ENCODE measurements around the gene RBMS2. TPM values are rescaled to one million over a fixed set of nuclear protein-coding genes. Genes with fewer than 3 reads are reported as not detected.
"Not testable (repeated sequence)": the region's sequence is repeated elsewhere in the genome, so short reads cannot be mapped to it uniquely, and the experiment has no call there.

RBMS2 gene
- total RNA-seq, 1 donor from 2014 or later, result 63.1 TPM

DNA sequence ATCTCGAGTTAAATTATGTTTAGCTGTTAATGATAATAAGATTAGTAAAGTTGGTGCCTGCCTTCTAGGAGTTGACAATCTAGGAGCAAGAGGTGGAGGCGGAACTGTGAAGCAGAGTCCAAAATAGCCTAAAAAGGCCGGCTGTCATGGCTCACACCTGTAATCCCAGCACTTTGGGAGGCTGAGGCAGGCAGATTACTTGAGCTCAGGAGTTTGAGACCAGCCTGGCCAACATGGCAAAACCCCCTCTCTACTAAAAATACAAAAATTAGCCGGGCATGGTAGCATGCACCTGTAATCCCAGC lies 7.7 kb upstream of the RBMS2 start:
- not testable (repeated sequence) for DNase-seq (ENCODE audit: low spot score)

DNA sequence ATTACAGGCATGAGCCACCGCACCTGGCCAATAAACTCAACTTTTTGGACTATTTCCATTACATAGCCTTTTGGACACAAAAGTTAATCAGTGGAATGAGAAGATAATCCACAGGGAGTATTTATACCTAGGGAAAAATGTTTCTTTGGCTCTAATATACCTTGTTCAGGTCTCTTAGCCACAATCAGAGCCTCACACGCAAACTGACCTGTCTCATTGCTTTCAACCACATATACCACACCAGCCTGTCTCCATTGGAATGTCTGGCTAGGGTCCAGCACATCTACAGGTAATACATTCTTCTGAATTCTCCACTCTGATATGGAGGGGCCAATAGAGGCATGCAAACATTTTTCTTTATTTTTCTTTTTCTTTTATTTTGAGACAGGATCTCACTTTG lies 3.8 kb upstream of the RBMS2 start:
- no peak for DNase-seq (ENCODE audit: low spot score)

DNA sequence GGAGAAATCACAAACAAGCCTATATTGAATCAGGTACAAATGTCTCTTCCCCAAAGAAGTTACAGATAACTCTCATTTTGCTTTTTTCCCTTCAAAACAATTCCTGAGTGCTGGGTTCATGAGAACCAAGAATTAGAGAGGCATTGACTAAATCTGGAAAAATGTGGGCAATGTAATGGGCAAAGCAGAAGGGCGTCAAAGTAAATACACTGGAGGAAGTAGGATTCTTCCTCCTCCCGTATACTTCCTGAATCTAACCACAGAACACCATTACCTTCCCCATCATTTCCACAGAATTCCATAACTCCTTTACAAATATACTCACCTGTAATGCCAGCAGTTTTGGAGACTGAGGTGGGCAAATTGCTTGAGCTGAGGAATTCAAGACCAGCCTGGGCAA lies 3.0 kb upstream of the RBMS2 start:
- no peak for DNase-seq (ENCODE audit: low spot score)

DNA sequence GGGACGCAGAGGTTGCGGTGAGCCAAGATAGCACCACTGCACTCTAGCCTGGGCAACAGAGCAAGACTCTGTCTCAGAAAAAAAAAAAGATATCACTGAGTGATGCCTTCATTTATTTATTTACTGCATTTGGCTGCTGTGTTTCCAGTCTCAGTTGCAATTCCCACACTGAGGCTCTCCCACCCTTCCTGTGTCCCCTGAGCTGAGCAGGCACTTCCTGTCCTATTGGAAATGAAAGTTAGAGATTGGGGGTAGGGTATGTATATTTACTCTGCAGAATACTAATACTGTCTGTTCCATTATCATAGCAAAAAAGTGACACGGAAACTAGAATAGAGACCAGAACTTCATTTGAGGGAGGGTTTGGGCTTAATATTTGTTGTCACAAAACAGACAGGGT lies 1.6 kb upstream of the RBMS2 start:
- DNase-seq (ENCODE audit: low spot score), result no peak

DNA sequence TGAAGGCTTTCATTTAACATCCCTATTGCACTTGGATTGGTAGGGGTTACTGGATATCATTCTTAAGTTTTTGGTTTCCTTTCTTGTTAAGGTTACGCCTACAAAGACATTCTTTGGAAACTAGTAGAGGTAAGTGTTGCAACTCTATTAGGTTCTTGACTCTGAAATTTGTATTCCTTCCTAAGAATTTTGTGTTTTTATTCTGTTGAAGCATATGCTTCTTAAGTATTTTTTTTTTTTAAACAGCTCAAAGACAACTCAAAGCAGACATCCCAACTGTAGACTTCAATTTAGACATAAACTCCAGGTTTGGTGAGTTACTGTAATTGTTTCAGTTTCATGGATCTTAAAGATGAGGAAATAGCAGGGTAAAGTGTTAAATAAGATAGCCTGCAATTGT lies 1.1 kb upstream of the RBMS2 start:
- no peak for DNase-seq (ENCODE audit: low spot score)

DNA sequence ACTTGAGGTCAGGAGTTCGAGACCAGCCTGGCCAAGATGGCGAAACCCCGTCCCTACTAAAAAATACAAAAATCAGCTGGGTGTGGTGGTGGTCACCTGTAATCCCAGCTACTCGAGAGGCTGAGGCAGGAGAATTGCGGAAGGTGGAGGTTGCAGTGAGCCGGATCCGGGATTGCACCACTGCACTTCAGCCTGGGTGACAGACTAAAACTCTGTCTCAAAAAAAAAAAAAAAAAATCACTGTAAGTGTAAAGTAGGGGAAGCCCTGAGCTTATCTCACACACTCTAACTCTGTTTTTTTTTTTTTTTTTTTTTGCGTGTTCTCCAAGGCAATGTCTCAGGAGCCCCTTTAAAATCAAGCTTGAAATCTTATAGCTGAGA lies 421 bp upstream of the RBMS2 start:
- DNase-seq (ENCODE audit: low spot score), result no peak

DNA sequence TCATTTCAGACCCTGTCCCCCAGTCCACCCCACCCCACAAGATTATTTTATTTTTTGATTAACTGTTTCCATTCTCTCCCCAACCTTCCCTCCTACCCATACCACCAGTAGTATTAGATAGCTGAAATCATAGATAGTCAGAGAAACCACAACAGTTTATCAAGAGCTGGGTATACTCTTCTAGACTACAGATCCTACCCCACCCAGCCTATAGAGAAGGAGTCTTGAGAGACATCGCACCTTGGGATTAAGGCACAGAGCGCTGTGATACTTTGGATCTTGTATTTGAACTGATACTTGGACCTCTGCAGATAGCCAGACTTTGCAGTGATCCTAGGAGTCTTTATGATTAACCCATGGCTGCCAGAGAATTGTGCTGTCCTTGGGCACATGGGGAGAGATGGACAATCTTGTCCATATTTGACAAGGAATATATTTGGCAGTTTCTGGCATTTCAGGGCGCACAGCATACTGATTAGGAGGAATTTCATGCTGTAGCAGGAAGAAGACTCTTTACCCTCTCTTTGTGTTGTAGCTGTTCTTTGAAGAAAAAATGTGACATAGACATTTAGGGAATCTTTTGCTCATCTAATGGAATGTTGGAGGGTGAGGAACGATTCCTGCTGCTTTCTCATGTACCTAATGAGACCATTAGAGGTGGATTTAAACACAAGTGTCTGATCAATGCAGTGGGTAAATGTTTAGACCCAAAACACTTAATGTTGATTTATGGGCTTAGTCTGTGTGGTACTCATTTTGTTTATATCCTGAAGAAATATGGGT lies 982 bp downstream of the RBMS2 start:
- no peak for DNase-seq (ENCODE audit: low spot score)

DNA sequence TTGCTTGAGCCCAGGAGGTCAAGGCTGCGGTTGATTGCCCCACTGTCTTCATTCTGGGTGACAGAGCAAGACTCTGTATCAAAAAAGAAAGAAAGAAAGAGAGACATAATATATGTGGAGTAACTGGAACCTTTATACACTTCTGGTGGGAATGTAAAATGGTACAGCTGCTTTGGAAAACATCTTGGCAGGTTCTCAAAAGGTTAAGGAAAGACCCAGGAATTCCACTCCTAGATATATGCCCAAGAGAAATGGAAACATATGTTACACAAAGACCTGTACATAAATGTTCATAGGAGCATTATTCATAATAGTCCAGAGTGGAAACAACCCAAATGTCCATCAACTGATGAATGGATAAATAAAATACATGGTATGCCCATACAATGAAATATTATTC lies 7.2 kb downstream of the RBMS2 start:
- no peak for DNase-seq (ENCODE audit: low spot score)

DNA sequence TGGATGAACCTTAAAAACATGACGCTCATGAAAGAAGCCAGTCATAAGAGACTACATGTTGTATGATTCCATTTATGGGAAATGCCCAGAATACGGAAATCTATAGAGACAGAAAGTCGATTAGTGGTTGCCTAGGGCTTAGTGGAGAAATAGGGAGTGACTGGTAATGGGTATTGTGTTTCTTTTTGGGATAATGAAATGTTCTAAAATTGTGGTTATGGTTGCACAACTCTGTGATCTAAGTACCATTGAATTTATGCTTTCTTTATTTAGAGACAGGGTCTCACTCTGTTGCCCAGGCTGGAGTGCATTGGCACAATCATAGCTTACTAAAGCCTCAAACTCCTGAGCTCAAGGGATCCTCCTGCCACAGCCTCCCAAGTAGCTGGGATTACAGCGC lies 8.0 kb downstream of the RBMS2 start:
- DNase-seq (ENCODE audit: low spot score), result no peak

DNA sequence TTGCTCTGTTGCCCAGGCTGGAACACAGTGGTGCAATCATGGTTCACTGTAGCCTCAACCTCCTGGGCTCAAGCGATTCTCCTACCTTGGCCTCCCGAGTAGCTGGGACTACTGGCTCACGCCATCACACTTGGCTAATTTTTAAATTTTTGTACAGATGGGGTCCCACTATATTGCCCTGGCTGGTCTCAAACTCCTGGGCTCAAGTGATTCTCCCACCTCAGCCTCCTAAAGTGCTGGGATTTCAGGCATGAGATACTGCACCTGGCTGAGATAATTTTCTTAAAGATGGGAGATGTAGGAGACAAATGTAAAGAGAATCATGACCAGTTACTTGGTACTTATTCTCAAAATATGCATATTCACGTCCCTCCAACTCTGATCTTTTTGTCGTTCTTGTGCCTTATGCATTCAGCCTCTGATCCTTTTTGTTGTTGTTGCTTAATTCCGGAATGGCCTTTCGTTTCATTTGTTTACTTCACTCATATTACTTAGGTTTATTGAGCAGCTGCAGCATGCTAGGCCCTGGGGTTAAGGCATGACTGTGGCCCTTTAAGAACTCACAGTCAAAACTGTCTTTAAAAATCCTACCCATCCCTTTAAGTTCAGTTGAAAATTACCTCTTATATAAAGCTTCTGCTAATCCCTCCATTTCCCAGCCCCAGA lies 8.9 kb downstream of the RBMS2 start:
- DNase-seq (ENCODE audit: low spot score), result no peak

DNA sequence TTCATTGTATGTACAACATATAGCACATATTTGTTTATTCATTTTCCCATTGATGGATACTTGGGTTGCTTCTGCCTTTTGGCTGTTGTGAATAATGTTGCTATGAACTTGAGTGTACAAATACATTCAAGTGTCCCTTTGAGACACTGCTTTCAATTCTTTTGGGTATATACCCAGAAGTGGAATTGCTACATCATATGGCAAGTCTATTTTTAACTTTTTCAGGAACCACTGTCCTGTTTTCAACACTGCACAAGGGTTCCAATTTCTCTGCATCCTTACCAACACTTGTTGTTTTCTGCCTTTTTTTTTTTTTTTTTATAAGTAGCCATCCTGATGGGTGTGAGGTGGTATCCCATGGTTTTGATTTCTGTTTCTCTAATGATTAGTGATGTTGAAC lies 15.9 kb downstream of the RBMS2 start:
- no peak for DNase-seq (ENCODE audit: low spot score)

DNA sequence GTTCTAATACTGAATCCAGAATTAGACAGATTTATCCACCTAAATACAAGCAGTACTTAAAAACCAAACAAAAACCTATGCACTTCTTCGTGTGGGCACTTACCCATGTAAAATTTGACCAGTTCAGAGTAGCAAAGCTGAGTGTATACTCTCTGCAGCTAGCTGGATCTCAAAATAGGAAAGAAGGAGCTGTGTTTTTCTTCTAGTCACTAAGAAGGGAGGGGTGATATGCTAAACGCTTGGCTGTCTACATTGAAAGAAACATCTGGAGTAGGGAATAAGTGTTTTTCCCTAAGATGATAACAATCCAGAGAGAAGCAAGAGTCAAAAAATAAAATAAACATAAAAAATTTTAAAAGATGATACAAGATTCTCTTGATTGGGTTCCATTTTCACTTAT lies 20.0 kb downstream of the RBMS2 start:
- DNase-seq (ENCODE audit: low spot score), result no peak

DNA sequence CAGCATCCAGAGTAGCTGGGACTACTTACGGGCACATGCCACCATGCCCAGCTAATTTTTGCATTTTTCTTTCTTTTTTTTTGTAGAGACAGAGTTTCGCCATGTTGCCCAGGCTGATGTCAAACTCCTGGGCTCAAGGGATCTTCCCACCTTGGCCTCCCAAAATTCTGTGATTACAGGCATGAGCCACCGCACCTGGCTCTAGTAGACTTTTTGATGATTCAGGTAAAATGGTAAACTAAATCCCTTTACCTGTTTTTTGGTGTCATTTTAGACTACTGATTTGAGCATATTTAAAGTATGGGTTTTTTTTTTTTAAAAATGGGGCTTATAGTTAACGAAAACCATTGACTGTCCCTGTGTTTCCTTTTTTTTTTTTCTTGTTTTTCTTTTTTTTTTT lies 20.5 kb downstream of the RBMS2 start:
- DNase-seq (ENCODE audit: low spot score), result no peak

DNA sequence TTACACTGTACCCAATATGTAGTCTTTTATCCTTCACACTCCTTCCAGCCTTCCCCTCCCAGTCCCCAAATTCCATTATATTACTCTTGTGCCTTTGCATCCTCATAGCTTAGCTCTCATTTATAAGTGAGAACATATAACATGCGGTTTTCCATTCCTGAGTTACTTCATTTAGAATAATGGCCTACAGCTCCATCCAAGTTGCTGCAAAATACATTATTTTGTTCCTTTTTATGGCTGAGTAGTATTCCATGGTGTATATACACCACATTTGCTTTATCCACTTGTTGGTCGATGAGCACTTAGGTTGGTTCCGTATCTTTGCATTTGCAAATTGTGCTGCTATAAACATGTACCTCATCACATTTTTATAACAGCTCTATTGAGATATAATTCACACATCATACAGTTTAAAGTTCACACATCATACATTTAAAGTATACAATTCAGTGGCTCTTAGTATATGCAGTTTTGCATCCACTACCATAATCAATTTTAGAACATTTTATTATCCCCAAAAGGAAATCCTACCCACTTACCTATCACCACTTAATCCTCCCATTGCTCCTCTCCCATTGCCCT lies 23.5 kb downstream of the RBMS2 start:
- no peak for DNase-seq (ENCODE audit: low spot score)

DNA sequence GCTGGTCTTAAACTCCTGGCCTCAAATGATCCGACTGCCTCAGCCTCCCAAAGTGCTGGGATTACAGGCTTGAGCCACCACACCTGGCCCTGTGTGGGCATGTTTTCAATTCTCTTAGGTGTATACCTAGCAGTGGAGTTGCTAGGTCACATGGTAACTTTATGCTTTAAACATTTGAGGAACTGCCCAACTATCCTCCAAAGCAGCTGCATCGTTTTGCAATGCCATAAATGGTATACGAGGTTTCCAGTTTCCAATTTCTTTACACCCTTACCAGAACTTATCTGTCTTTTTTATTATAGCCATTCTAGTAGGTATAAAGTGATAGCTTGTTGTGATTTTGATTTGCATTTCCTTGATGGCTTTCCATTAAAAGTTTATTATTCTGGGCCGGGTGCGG lies 25.1 kb downstream of the RBMS2 start:
- no peak for DNase-seq (ENCODE audit: low spot score)

DNA sequence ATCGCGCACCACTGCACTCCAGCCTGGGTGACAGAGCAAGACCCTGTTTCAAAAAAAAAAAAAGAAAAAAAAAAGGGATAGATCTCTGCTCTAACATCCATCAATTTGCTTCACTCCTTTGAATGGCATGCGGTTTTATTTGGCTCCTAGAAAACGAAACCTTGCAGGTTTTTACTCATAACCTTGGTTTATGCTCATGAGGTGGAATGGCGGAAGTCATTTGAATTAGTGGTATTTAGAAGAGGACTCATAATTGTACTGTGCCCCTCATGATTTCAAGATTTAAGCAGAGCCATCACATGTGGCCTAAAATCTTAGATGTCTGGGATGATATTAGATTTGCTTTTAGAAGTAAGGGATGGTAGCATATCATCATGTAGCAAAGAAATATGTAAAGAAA lies 29.4 kb downstream of the RBMS2 start:
- DNase-seq (ENCODE audit: low spot score), result no peak

DNA sequence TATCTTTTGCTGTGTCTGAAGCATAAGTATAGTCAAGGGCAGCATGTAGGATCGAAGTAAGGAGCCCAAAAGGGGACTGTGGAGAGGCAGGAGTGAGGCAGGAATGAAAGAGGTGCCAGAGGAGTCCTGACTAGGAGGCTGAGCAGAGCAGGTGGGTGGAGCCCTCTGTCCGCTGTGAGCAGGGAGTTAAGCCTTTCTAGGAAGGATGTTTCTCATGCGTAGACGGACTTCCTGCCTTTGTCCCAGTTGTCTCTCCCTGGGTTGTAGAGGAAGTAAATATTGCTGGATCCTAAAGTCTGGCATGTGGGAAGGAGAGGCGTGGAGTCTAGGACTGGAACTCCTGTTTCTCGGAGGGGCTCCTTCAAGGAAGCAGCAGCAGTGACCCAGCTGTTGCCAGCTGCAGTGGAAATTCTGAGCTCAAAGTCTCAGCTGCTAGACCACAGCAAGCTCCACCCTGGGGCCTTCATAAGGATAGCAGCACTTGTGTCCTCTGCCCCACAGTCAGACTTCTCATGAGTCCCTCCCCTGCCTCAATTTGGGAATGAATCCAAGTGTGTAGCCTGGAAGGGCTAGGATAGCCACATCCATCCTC lies 44.0 kb downstream of the RBMS2 start:
- DNase-seq (ENCODE audit: low spot score), result peak; percentile 88

DNA sequence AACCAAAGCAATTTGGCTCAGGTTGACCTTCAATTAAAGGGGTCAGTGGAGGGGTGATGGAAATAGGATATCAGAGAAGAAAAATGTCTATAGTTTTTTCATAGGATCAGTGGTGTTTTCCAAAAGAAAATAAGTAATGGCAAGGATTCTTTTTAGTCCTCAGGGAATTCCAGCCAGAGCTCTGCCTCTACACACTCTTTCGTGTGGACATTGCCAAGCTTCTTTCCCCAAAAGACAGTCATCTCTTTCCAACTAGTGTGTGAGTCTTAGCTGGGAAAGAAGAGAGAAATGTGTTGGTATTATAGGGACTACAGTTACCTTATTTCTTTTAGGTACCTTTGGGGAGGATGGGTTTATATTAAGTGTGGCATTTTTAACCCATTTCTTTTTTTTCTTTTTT lies 46.5 kb downstream of the RBMS2 start:
- no peak for DNase-seq (ENCODE audit: low spot score)

DNA sequence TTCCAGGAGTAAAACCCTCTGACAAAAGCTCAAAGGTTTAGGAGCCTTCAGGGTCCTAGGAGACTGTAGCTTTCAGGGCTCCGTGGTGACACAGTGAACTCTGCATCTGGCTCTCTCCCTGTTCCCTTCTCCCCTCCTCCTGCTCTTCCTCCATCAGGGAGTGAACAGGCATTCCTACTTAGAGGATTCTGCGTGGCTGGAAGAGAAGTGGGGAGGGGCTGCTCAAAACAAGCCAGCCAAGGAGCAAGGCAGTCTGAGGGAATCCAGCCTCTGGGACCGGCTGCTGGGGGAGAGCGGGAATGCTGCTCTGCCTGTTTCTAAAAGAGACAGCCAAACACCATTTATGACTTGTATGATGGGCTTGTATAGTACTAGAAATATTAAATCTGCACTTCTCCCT lies 49.5 kb downstream of the RBMS2 start:
- DNase-seq (ENCODE audit: low spot score), result no peak

DNA sequence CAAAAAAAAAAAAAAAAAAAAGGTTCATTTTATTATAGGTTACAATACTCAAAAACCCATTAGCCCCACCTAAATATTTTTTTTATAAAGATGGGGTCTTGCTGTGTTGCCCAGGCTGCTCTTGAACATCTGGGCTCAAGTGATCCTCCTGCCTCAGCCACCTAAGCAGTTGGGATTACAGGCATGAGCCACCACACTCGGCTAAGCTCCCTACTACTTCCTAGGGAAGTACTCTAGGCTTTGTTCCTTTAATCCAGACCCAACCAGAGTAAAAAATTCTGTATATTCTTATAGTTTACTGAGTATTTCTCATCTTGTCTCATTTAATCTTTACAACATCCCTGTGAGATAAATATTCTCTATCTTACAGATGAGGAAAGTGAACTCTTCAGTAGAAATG lies 50.7 kb downstream of the RBMS2 start:
- DNase-seq (ENCODE audit: low spot score), result no peak

DNA sequence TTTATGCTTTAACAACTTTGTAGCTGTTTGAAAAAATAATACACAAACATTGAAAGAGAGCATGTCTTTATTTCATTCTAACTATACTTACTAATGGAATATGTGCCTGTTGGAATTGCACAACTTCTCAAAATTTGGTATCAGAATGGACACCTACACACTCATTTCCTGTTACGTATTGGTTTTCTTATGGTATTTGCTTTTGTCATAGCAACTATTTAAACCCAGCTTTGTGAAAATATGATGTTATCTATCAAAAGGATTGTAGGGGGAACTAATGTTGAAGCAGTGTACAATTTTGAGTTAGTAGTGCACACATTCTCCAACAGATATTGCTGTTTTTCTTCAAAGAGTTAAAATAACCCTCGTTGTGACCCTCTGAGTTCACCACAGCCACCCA lies 52.6 kb downstream of the RBMS2 start:
- no peak for DNase-seq (ENCODE audit: low spot score)

DNA sequence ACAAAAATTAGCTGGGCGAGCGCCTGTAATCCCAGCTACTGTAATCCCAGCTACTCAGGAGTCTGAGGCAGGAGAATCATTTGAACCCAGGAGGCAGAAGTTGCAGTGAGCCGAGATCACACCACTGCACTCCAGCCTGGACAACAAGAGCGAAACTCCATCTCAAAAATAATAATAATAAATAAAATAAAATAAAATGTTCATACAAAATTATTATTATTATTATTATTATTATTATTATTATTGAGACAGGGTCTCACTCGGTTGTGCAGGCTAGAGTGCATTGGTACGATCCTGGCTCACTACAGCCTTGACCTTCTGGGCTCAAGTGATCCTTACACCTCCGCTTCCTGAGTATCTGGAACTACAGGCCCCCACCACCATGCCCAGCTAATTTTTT lies 55.6 kb downstream of the RBMS2 start:
- DNase-seq (ENCODE audit: low spot score), result not testable (repeated sequence)
